ENCODE data around the gene SRRM5.

Gene SRRM5

GRCh38 chr19:43605875-43606568 is 5.9 kb upstream of the SRRM5 start:
- Histone ChIP-seq H2AFZ (no peak overlapping the region), H3K4me1 (no peaks in the 10 kb centered on the region), H3K9me3 (ENCODE audit: control insufficient read depth, low read length) (no peaks in the 10 kb centered on the region), H3K4me3 (ENCODE audit: low read depth, low read length) (no peak overlapping the region), H3K27me3 (ENCODE audit: control insufficient read depth, insufficient read depth, low read length) (no peaks in the 10 kb centered on the region), H3K27ac (no peak overlapping the region), H3K79me2 (no peaks in the 10 kb centered on the region), H3K9ac (no peak overlapping the region), H3K4me2 (ENCODE audit: low read length) (no peak overlapping the region), H3K36me3 (ENCODE audit: control insufficient read depth, insufficient read depth, low read length) (no peaks in the 10 kb centered on the region)
- no peak for TF ChIP-seq CTCF (IDR thresholded peaks at IDR 0.05)

GRCh38 chr19:43606569-43607229 is 5.2 kb upstream of the SRRM5 start:
- Histone ChIP-seq H3K36me3 (ENCODE audit: control insufficient read depth, insufficient read depth, low read length) (no peaks in the 10 kb centered on the region), H3K4me2 (ENCODE audit: low read length) (no peak overlapping the region), H2AFZ (no peak overlapping the region), H3K9me3 (ENCODE audit: control insufficient read depth, low read length) (no peaks in the 10 kb centered on the region), H3K79me2 (no peaks in the 10 kb centered on the region), H3K4me3 (ENCODE audit: low read depth, low read length) (no peak overlapping the region), H3K9ac (no peak overlapping the region), H3K4me1 (no peaks in the 10 kb centered on the region), H3K27ac (no peak overlapping the region), H3K27me3 (ENCODE audit: control insufficient read depth, insufficient read depth, low read length) (no peaks in the 10 kb centered on the region)
- no peak for TF ChIP-seq CTCF (IDR thresholded peaks at IDR 0.05)

- Histone ChIP-seq H3K9ac (no peak overlapping the region), H3K36me3 (ENCODE audit: control insufficient read depth, insufficient read depth, low read length) (no peaks in the 10 kb centered on the region), H2AFZ (no peak overlapping the region), H3K27ac (no peak overlapping the region), H3K4me3 (ENCODE audit: low read depth, low read length) (no peak overlapping the region), H3K4me2 (ENCODE audit: low read length) (no peak overlapping the region), H3K27me3 (ENCODE audit: control insufficient read depth, insufficient read depth, low read length) (no peaks in the 10 kb centered on the region), H3K4me1 (no peaks in the 10 kb centered on the region), H3K9me3 (ENCODE audit: control insufficient read depth, low read length) (no peaks in the 10 kb centered on the region), H3K79me2 (no peaks in the 10 kb centered on the region)
- TF ChIP-seq CTCF (IDR thresholded peaks at IDR 0.05), result no peak
Observed at GRCh38 chr19:43607238-43608205, 4.4 kb upstream of the SRRM5 start.

GRCh38 chr19:43609872-43610271 is 2.0 kb upstream of the SRRM5 start:
- Histone ChIP-seq H3K36me3 (ENCODE audit: control insufficient read depth, insufficient read depth, low read length) (no peaks in the 10 kb centered on the region), H3K27ac (no peak overlapping the region)

More at GRCh38 chr19:43609872-43610271, 2.0 kb upstream of the SRRM5 start:
- H3K4me3 ChIP-seq (ENCODE audit: low read depth, low read length), result no peak overlapping the region
- H3K4me1 ChIP-seq, result no peaks in the 10 kb centered on the region
- TF ChIP-seq CTCF (IDR thresholded peaks at IDR 0.05), result no peak
- no peaks in the 10 kb centered on the region for H3K9me3 ChIP-seq (ENCODE audit: control insufficient read depth, low read length)
- no peak overlapping the region for H3K4me2 ChIP-seq (ENCODE audit: low read length)
- no peak overlapping the region for H2AFZ ChIP-seq
- no peak overlapping the region for H3K9ac ChIP-seq
- no peaks in the 10 kb centered on the region for H3K79me2 ChIP-seq
- no peaks in the 10 kb centered on the region for H3K27me3 ChIP-seq (ENCODE audit: control insufficient read depth, insufficient read depth, low read length)

All from parathyroid adenoma (tissue), 2 donors.